Fibroblast of the conjunctiva (primary cell): ENCODE data around the gene MBNL1.
"Not testable (repeated sequence)": the region's sequence is repeated elsewhere in the genome, so short reads cannot be mapped to it uniquely, and the experiment has no call there.

Source experiments
- DNase-seq: peaks from one replicate; pipeline ENCODE4 v3.0.0-alpha.2; 2010; ENCODE audit warnings: low read depth

Gene MBNL1

GRCh38 chr3:152404976-152405375 is 136.2 kb downstream of the MBNL1 start:
- no peak for DNase-seq

GRCh38 chr3:152405915-152406802 is 137.4 kb downstream of the MBNL1 start:
- DNase-seq, result peak; percentile 51

- DNase-seq, result no peak
Observed at GRCh38 chr3:152413240-152413639, 144.5 kb downstream of the MBNL1 start.

DNA sequence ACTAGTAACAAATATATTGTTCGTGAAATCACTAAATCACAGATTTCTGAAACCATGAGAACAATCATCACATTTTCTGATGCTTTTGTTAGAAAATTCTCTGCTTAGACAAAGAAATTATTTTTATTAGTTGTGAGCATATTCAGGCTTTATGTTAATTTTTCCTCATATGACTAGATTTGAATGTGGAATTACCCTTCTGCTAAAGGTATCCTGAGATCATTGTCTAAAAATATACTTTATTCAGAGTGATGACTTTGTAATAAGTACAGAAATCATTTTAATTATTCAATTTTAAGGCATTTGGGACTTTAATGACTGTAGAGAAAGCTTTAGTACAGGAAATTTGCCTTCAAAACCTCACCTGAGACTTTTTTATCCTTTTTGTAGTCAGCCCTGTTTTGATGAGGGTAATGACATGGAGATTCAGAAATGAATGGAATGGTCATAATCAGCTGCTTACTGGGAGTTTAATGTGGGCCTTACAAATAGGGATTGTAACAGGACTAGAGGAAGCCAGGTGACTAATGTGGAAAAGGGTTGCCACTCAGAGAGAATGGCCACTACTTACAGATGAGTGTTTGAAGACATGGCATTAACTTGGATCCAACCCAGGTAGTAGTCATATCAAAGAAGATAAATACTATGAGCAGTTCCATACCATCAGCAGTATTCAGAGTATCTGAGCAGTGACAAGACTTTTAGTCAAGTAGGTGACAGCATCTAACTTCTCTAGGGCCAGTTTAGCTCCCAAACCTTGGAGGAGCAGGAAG is 148.3 kb downstream of the MBNL1 start:
- DNase-seq, result no peak

GRCh38 chr3:152419748-152420147 is 151.0 kb downstream of the MBNL1 start:
- DNase-seq, result no peak

GRCh38 chr3:152421162-152421561 is 152.4 kb downstream of the MBNL1 start:
- no peak for DNase-seq

DNA sequence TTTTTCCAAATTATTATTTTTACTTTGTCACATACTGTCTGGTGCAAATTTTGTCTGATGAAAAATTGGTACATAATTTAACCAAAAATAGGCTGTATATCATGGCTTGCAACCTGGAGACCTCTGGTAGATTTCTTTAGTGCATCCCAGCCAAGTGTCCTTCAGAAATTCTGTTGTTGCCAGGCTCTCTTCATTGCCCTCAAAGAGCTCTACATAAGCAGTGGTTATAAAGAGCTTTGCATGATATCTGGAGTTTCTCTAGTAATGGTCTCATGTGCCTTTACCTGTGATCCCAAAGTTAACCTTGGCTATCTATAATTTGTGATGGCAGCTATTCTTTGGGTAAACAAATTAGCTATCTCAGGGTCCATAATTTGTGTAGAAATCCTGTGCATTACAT is 157.7 kb downstream of the MBNL1 start:
- DNase-seq, result no peak

- no peak for DNase-seq
Observed at GRCh38 chr3:152428577-152428976, 159.8 kb downstream of the MBNL1 start.

DNA sequence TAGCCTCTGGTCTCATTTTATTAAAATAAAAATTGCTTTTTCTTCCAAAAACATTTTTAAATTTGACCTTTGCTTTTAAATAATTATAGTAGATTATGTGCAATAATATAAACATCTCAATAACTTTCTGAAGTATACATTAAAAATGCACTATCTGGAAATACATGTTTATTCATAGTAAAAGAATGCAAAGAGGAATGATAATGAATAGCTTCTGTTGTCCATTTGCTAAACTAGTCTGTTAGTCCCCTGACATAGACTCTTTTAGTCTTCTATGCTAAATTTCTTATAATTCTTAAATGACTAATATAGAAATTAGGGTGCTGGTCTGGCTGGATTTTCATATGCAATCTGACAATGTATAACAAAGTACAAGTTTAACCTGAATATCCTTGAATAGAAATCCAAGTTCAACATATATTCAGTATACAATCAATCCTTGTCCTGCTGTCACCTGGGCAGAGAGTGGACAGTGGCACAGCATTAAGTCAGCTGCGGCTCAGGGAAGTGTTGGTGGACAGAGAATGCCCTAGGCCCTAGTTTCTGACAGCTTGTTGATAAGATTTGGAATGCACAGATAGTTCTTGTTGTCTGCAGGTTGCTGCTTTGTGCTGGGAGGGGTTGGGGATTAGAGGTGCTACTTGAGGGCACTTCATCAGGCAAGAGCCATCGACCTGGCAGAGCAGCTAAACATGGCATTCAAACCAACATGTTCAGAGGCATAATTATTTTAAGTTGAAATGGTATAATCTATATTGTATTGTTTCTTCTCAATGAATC is 161.7 kb downstream of the MBNL1 start:
- DNase-seq, result no peak

DNA sequence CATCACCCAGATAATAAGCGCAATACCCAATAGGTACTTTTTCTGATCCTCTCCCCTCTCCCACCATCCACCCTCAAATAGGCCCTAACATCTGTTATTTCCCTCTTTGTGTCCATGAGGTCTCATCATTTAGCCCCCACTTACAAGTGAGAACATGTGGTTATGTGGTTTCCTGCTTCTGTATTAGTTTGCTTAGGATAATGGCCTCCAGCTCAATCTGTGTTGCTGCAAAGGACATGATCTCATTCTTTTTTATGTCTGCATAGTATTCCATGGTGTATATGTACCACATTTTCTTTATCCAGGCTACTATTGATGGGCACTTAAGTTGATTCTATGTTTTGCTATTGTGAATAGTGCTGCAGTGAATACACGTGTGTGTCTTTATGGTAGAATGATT is 165.4 kb downstream of the MBNL1 start:
- DNase-seq, result no peak

- DNase-seq, result not testable (repeated sequence)
Observed at GRCh38 chr3:152435210-152435609, 166.5 kb downstream of the MBNL1 start.

DNA sequence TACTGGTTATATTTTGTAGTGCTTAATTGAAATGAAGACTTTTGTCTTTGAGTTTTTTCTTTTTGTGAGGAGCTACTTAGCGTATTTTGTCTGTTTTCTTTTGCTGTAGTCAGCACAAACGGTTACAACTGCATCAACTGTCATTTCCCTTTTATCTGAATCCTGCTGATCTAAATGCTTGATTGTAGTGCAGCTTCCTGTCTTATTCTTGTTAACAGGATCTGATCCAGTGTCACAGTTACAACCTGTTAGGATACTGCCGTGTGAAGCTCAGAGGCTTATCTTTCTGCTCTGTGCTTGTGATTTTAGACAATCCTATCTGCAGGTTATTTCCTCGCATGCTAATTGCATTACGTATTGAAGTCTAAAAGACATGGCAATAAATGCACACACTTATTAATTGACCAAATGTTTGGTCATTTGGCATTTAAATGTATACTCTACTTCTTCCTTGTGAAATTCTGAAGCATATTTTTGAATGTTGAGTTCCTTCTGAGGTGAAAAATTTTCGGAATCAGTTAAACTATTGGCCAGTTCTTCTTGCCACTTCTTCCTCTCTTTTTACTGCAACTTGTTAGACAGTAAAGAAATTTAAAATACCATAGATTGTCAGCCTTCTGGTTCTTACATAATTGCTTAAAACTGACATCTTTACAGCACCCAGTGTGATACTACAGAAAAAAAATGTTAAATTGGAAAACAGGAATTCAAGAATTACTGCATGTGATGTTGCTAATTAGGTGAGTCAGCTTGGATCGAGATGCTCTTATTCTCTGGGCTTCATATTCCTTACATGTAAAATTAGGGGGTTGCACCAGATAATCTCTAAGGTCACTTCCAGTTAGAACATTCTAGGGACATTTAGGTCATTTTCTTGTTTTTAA is 168.2 kb downstream of the MBNL1 start:
- no peak for DNase-seq

GRCh38 chr3:152438181-152438580 is 169.5 kb downstream of the MBNL1 start:
- no peak for DNase-seq

DNA sequence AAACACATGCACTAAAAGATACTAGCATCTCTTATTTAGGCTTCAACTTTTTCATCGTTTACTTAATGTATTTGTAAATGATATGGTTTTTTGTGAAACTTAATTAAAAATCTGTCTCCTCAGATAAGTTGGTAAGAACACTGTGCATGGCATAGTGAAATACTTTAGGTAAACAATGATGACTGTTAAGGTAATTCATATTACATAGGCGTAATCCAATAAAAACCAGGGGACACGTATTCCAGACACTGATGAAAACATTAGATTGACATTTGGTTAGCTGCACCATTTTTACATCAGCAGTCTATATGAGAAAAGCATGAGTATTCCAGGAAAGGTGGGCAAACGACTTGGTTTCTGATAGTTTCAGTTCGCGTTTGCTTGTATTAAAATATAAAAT is 170.0 kb downstream of the MBNL1 start:
- no peak for DNase-seq

GRCh38 chr3:152440243-152440642 is 171.5 kb downstream of the MBNL1 start:
- DNase-seq, result not testable (repeated sequence)

GRCh38 chr3:152443212-152444023 is 174.7 kb downstream of the MBNL1 start:
- no peak for DNase-seq

DNA sequence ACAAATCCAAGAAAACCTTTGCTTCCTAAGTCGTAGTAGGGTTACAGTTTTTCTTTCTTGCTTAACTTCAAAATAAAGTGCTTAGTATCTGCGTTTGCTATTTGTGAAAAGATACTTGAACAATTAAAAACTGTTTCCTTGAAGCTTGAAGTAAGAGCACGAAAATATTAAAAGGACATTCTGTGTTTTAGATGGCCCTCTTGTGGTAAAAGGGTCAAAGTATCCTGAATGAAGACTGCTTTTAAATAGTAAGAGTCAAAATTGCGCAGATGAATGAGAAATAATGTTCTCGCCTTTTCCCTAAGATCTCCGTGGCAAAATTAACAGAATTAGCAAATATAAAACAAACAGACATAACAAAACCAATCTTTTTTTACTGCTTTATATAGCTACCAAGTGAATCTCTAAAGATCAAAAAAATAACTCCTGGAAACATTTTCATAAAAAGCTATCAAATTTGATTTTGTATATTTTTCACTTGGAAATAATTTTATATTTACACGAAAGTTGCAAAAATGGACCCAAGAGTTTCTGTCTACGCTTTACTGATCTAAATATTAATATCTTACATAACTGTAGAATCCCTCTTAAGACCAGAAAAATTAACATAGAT is 175.4 kb downstream of the MBNL1 start:
- DNase-seq, result peak; percentile 60

- no peak for DNase-seq
Observed at GRCh38 chr3:152445212-152445611, 176.5 kb downstream of the MBNL1 start.

- no peak for DNase-seq
Observed at GRCh38 chr3:152446495-152446894, 177.8 kb downstream of the MBNL1 start.

DNA sequence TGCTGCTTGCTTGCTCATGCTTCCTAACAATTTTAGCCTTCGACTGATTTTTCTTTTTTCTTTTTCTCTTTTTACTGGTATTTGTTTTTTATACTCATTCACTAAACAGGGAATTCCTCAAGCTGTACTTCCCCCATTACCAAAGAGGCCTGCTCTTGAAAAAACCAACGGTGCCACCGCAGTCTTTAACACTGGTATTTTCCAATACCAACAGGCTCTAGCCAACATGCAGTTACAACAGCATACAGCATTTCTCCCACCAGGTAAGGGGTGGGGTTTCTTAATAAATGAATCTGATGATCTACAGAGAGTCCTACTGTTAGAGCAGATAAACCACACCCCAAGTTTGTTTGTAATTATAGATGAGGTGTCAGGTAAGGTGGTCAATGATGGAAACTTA is 178.8 kb downstream of the MBNL1 start:
- DNase-seq, result no peak
